NAMALWA (cell line): ENCODE measurements around the gene DPCD.
A peak's percentile ranks its signal among the peaks of the same experiment; 100 is the strongest.
"Not testable (repeated sequence)": the region's sequence is repeated elsewhere in the genome, so short reads cannot be mapped to it uniquely, and the experiment has no call there.

Experiments
- DNase-seq: peaks from one replicate; pipeline ENCODE4 v3.0.0-alpha.2; 2015; ENCODE audit warnings: low spot score

The DPCD gene

GRCh38 chr10:101585841-101586240 is 2.3 kb upstream of the DPCD start:
- DNase-seq, result no peak

- DNase-seq, result no peak
Observed at GRCh38 chr10:101588879-101589278, 758 bp downstream of the DPCD start.

DNA sequence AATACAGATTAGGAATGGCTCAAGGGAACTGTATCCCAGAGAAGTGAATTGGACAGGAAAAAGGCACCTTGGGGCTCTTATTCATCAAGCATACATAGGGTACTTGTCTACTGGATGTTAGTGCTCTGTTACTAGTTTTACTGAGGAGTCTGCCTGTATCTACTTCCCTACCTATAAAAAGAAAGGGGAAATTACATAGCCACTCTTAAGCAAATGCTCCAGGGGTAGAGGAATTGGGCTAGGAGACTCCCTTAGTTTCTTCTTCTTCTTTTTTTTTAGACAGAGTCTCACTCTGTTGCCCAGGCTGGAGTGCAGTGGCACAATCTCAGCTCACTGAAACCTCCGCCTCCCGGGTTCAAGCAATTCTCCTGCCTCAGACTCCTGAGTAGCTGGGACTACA is 5.2 kb downstream of the DPCD start:
- DNase-seq, result not testable (repeated sequence)

DNA sequence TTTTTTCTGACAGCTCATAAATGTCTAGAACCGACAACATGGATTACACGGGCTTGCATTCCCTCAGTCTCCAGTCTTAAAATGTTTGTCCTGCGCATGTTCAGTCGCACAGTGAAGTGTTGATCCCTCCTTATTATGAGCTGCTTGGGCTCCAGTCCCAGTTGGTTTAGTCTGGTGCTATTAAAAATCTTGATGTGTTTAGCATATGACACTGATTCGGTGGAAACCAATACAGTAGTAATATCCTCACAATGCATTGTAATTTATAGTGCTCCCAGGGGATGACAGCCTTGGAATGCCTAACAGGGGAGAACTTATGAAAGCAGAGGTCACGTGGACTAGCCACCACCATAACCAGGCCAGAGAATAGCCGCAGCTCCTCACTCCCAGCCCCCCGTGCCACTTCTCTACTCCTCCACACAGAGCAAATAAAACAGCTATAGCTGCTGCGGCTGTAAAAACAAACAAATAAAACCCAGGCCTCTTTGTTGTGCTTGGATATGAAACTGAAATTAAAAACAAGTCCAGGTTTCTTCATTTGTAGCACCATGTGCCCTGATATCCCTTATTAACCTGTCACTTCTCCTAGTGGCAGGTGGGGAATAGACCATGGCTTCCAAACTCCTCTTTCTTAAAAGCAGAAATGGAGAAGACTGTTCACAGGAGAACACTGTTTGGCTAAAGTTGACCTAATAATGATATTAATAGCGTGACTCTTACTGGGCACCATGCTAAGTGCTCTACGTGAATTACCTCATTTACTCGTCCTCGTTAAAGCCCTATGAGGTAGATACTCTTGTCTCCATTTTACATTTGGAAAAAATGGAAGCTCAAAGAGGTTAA is 7.7 kb downstream of the DPCD start:
- DNase-seq, result no peak

DNA sequence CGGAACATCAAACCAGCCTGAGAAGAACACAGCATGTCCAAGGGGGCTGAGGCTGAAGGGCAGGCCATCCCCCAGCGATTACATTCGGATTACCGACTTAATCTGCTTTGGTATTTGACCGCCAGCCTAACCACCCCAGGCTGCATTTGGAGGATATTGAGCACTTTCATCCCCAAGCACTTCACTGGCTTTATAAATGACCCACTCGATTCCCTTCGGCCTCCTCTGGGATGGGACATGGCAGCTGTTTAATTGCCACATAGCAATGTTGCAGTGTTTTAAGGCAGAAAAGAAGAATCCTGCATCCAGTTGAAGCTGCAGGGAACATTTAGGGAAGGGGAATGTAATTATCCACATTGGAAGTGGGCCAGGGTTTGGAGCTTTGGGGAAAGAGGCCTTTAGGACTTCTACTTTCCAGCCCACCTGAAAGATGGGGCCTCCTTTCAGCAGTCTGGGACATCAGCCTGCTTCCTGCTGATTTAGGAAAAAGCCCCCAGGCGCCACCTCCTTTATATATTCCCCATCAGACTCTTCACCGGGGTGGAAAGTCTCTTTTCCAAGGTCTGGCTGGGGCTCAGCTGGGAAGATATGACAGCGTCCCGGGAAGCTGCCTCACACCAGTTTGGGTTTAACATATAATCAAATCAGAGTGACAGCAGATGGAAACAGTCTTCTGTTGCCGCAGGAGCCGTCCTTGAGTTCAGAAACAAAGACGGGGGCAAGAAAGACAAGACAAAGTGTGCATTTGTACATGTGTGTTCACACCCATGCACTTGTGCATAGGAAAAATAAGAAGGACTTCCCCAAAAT is 9.2 kb downstream of the DPCD start:
- DNase-seq, result no peak

- no peak for DNase-seq
Observed at GRCh38 chr10:101601541-101601940, 13.4 kb downstream of the DPCD start.

- DNase-seq, result peak; percentile 94
Observed at GRCh38 chr10:101602761-101603398, 14.8 kb downstream of the DPCD start.

- DNase-seq, result no peak
Observed at GRCh38 chr10:101607124-101607523, 19.0 kb downstream of the DPCD start.

- DNase-seq, result no peak
Observed at GRCh38 chr10:101609481-101609880, 21.4 kb downstream of the DPCD start.

DNA sequence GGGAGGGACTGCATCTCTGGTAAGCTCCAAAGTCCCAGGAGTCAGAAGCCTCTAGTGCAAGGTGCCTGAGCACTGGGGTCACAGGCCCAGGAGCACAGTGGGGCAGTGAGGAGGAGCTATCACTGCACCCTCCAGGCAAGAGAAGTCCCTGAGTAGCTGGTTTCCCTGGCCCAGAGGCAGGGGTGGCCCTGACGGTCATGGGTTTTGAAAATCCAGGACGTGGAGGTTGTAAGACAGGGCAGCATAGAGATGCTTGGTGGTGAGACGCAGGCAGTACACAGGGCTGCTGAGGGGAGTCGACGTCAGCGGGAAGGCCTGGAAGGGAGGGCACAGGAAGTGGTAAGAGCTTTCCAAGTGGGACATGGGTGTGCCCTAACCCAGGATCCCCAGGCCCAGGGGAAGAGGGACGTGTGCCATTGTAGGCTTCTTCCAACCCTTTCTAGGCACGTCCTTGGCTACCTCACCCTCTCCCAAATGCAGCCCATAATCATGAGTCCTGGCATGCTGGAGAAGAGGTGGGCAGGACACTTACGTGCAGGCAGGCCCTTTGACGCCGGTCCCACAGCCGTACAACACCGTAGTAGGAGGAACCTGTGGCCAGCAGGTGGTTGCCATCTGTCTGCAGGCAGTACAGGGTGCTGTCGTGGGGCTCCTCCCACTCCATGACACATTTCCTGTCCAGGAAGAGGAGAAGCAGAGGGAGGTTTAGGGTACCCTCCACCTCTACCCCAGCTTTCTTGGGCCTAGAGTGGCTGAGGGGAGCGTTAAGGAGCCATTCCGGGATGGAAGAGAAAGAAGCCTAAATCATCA is 23.2 kb downstream of the DPCD start:
- DNase-seq, result peak; percentile 28

DNA sequence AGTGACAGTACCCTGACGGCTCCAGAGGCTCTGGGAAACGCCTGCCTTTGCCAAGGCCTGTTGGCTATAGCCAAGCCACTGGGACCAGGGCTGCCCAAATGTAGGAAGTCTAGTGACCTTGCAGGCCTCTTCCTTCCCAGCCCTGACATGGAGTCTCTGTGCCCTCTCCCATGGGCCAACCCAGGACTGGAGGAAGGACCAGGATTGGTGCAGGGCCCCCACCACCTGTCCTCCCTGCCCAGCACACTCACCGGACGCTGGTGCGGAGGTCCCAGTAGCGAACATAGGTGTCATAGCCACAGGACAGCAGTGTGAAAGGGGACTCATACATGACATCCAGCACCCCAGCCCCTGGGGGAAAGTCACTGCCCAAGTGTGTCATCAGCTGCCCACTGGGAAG is 24.0 kb downstream of the DPCD start:
- no peak for DNase-seq

- no peak for DNase-seq
Observed at GRCh38 chr10:101612872-101613271, 24.8 kb downstream of the DPCD start.

DNA sequence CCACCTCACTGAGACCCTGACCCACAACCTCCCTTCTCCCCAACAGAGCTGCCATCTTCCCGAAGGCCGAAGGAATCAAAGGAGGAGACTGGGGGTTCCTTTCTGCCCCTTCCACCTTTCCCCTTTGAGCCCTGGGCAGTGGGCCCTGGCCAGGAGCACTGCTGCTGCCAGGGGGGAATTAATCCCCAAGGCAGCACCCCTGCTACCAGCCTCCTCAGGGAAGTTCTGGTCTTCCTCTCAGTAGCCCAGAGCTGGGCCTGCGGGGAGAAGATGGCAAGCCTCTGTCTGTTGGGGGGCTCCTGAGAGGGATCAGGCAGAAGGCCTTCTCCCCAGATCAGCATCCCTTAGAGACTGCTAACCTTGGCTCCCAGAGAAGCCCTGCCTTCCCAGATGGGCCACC is 25.5 kb downstream of the DPCD start:
- no peak for DNase-seq

DNA sequence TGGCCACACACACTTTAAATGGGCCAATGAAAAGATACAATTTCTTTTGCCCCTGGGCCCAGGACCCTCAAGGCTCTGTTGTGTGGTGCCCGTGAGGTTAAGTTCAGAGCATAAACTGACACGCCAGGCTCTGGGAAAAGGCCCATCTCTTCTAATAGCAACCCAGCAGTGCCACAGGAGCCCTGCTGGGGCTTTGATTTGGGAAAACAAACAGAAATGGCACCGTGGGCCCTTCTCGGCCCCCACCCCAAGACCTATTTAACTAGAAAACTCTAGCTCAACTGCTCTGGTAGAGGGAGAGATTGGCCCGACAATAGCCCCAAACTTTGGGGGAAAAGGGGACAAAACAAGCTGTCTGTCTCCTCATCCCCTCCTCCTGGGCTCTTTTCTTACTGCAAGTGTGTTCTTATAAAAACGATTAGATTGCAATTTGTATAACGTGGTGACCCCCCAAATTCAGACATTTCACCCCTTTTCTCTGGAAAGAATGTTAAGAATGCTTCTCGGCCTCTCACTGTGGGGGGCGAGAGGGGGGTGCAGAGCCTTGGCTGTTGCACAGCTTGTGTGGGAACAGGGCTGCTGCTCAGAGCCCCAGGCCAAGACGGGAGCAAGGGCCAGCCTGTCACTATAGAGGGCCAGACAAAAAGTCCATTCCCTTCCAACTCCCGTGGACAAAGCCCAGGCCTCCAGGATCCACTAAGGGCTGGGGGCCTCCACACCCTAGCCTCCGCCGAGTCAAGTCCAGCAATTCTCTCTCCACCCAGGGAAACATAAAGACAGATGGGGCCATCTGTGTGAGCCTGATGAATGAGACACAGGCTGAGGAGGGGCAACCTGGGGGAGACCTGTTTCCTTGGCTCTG is 26.8 kb downstream of the DPCD start:
- DNase-seq, result no peak

- DNase-seq, result no peak
Observed at GRCh38 chr10:101615525-101616116, 27.5 kb downstream of the DPCD start.

GRCh38 chr10:101616415-101617101 is 28.4 kb downstream of the DPCD start:
- DNase-seq, result no peak

DNA sequence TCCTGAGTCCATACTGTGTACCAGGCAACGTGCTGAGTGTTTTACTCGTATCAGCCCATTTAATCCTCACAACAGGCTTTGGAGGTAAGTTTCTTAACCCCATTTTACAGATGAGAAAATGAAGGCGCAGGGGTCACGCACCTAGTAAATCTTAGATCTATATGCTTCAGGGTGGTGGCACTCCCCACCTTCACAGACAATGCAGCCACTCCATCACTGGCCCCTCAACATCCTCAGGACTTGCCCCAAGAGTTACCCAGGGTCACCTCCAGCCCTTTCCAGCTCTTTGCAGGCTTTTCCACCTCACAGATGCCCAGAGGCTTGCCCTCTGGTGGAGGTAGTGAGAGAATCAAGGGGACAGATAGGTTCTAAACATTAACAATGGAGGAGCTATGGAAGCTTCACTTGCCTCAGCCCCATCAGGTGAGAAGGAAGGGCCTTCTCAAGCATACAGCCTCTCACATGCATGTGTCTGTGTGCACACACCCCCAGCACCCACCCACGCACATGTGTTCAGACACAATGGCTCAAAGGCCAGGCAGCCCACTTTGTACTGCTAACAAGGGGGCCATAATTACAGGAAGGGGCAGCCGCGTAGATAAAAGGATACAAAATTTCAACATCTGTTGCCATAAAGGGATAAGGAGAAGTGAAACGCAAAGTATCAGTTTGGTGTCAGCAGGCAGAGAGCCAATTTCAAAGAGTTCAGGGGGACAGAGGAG is 29.1 kb downstream of the DPCD start:
- DNase-seq, result peak; percentile 74

DNA sequence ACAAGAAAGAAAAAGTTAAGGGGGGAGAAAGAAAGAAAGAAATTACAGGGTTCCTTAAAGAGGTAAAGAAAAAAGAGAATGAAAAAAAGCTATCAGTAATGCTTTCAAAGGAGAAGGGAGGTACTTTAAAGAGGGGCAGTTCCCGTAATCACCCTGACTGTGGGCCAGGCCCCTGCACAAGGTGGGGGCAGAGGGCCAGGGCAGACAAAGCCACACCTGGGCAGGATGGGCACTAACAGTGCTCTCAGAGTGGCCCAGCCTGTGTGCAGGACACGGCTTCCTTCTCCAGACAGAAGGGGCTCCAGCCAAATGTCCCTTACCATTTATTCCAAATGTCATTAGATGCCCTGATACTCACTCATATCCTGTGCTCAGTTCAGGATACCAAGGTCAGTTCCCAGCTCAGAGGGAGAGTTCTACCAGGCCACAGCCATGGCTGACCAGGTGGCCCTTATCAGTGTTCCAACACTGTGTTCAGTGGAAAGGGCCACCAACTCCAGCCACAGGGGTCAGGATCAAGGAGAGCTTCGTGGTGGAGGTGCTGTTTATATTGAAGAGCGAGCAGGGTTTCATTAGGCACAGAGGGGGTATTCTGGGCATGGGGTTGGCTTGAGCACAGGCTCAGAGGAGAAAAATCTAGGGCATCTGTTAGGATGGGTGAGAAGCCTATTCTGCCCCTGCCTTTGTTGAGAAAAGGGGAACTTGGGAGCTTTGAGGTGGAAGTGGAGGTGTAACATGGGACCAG is 29.9 kb downstream of the DPCD start:
- DNase-seq, result no peak

GRCh38 chr10:101618871-101619270 is 30.8 kb downstream of the DPCD start:
- DNase-seq, result no peak
